Measurements from ENCODE around the gene ABLIM1.

ABLIM1 gene

DNA sequence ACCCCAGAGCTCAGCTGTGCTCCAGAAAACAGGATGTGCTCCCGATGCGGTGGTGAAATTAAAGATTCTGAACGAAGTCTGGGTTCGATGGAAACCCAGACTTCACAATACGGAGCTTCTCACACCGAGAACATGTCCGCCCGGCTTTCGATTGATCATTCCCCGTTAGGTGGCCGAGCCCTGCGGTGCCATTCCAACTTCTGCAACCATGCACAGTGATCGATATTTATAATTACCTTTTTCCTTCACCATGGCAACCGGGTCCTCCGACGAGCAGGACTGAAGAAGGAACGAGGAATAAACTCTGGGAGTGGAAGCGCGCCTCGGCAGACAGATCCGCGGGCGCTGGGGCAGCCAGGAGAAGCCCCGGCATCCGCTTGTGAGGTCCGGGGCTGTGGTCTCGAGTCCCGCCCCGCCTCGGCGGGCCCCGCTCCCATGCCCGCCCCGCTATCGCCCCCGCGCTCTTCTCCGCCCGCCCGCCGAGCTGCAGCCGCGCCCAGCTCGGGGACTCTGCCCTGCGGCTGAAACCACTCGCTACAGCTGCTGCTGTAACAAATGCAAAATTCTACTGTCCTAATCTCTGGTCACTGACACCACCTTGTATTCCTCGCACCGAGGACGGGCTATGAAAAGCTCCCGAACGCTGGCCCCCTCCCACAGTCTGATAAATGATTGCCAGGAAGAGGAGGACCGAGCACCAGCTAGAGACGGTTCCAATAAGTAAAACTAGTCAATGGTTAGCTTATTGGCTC, 26.2 kb downstream of the ABLIM1 start:
- H2BK15ac ChIP-seq (ENCODE audit: low read depth, poor library complexity, severe bottlenecking): peak overlapping the region; percentile 32
- H3K14ac ChIP-seq (ENCODE audit: low read length in 2 of 2): no peak overlapping the region
- H3K4me1 ChIP-seq (ENCODE audit: control insufficient read depth, insufficient read depth, low read depth, low read length): peaks cover 17% of the 10 kb centered on the region
- peak overlapping the region; percentile 46 for H2BK5ac ChIP-seq (ENCODE audit: low read depth, low read length, poor library complexity, severe bottlenecking)
- H3K4me3 ChIP-seq (ENCODE audit: insufficient read depth in 1 of 2, low read depth in 1 of 2, low read length in 2 of 2): peak overlapping the region; percentile 70 to 78
- H2BK12ac ChIP-seq (ENCODE audit: low read length in 2 of 2): peak overlapping the region; percentile 18 to 83
- peaks cover 17% of the 10 kb centered on the region for H3K79me1 ChIP-seq (replicated peaks; ENCODE audit: low read length, poor library complexity, severe bottlenecking)
- no peak overlapping the region for H2AK5ac ChIP-seq (ENCODE audit: low read length, severe bottlenecking)
- peak overlapping the region; percentile 50 to 52 for H3K18ac ChIP-seq (ENCODE audit: low read depth in 1 of 2, low read length in 2 of 2)
- peak overlapping the region; percentile 72 for H3K4me2 ChIP-seq (ENCODE audit: low read length, poor library complexity, severe bottlenecking)
- H4K91ac ChIP-seq (ENCODE audit: low read length): no peak overlapping the region
- peak overlapping the region in 1 of 2 experiments; percentile 56 for H3K23ac ChIP-seq (ENCODE audit: low read length in 2 of 2)
- H3K36me3 ChIP-seq (ENCODE audit: control insufficient read depth in 1 of 2, insufficient read depth in 2 of 2, low read depth in 1 of 2, low read length in 2 of 2): no peaks in the 10 kb centered on the region
- H3K4ac ChIP-seq (ENCODE audit: low read depth in 1 of 2, low read length in 2 of 2): peak overlapping the region in 1 of 2 experiments; percentile 67
- peak overlapping the region; percentile 29 for H2BK120ac ChIP-seq (ENCODE audit: low read depth, low read length)
- H3K27me3 ChIP-seq (ENCODE audit: control insufficient read depth in 1 of 2, insufficient read depth in 1 of 2, low read length in 2 of 2): peaks cover 0 to 24% of the 10 kb centered on the region in 2 experiments
- no peaks in the 10 kb centered on the region for H3K9me3 ChIP-seq (ENCODE audit: control insufficient read depth, low read length)
- peak overlapping the region; percentile 77 for H2AFZ ChIP-seq (ENCODE audit: low read depth, low read length)
- peak overlapping the region; percentile 83 for H3K9ac ChIP-seq (ENCODE audit: low read length)
- H4K8ac ChIP-seq (ENCODE audit: low read length): no peak overlapping the region
- DNase-seq: peak; percentile 46
- 3% methylated on average over 53 of the region's 53 CpGs for WGBS
- peak overlapping the region; percentile 65 for H3K27ac ChIP-seq (ENCODE audit: low read length, poor library complexity, severe bottlenecking)

DNA sequence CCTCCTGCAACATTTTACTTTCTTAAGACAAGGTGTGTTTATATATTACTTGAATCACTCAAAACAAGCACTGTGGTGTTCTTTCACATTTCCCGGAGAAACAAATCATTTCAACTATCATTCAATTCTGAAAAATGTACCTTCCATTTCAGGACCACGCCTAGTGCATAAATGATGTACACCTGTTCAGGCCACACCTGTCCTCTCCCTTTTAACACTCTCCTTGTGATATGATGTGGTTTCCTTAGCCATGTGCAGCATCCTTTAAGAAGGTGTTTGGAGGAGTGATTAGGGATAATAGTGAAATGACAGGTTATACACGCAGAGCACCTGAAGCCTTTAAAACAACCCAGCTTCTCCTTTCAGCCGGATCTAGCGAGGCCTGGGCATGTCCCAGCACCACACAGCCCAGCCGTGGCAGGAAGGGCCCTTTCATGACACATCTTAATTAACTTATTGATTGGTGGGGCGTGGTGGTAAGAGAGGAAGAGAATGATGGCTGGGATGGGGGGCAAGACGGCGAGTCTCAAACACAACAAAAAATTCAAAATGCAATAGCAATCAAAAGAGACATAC, 26.9 kb downstream of the ABLIM1 start:
- no peak overlapping the region for H2BK5ac ChIP-seq (ENCODE audit: low read depth, low read length, poor library complexity, severe bottlenecking)
- H2AFZ ChIP-seq (ENCODE audit: low read depth, low read length): no peak overlapping the region
- H3K4ac ChIP-seq (ENCODE audit: low read depth in 1 of 2, low read length in 2 of 2): no peak overlapping the region
- no peak overlapping the region for H2BK12ac ChIP-seq (ENCODE audit: low read length in 2 of 2)
- H4K8ac ChIP-seq (ENCODE audit: low read length): no peak overlapping the region
- peak overlapping the region; percentile 83 for H3K9ac ChIP-seq (ENCODE audit: low read length)
- peak overlapping the region; percentile 60 for H2AK5ac ChIP-seq (ENCODE audit: low read length, severe bottlenecking)
- H4K91ac ChIP-seq (ENCODE audit: low read length): no peak overlapping the region
- peak overlapping the region; percentile 72 for H3K4me2 ChIP-seq (ENCODE audit: low read length, poor library complexity, severe bottlenecking)
- H3K4me3 ChIP-seq (ENCODE audit: insufficient read depth in 1 of 2, low read depth in 1 of 2, low read length in 2 of 2): peak overlapping the region; percentile 70 to 78
- H3K18ac ChIP-seq (ENCODE audit: low read depth in 1 of 2, low read length in 2 of 2): peak overlapping the region in 1 of 2 experiments; percentile 64
- H2BK120ac ChIP-seq (ENCODE audit: low read depth, low read length): no peak overlapping the region
- peaks cover 20% of the 10 kb centered on the region for H3K79me1 ChIP-seq (replicated peaks; ENCODE audit: low read length, poor library complexity, severe bottlenecking)
- H3K14ac ChIP-seq (ENCODE audit: low read length in 2 of 2): no peak overlapping the region
- peaks cover 21% of the 10 kb centered on the region for H3K4me1 ChIP-seq (ENCODE audit: control insufficient read depth, insufficient read depth, low read depth, low read length)
- 71% methylated on average over 5 of the region's 9 CpGs for WGBS
- H3K23ac ChIP-seq (ENCODE audit: low read length in 2 of 2): peak overlapping the region in 1 of 2 experiments; percentile 56
- DNase-seq: no peak
- no peaks in the 10 kb centered on the region for H3K36me3 ChIP-seq (ENCODE audit: control insufficient read depth in 1 of 2, insufficient read depth in 2 of 2, low read depth in 1 of 2, low read length in 2 of 2)
- no peak overlapping the region for H3K27ac ChIP-seq (ENCODE audit: low read length, poor library complexity, severe bottlenecking)
- H3K9me3 ChIP-seq (ENCODE audit: control insufficient read depth, low read length): no peaks in the 10 kb centered on the region
- H3K27me3 ChIP-seq (ENCODE audit: control insufficient read depth in 1 of 2, insufficient read depth in 1 of 2, low read length in 2 of 2): peaks cover 0 to 24% of the 10 kb centered on the region in 2 experiments
- H2BK15ac ChIP-seq (ENCODE audit: low read depth, poor library complexity, severe bottlenecking): no peak overlapping the region

DNA sequence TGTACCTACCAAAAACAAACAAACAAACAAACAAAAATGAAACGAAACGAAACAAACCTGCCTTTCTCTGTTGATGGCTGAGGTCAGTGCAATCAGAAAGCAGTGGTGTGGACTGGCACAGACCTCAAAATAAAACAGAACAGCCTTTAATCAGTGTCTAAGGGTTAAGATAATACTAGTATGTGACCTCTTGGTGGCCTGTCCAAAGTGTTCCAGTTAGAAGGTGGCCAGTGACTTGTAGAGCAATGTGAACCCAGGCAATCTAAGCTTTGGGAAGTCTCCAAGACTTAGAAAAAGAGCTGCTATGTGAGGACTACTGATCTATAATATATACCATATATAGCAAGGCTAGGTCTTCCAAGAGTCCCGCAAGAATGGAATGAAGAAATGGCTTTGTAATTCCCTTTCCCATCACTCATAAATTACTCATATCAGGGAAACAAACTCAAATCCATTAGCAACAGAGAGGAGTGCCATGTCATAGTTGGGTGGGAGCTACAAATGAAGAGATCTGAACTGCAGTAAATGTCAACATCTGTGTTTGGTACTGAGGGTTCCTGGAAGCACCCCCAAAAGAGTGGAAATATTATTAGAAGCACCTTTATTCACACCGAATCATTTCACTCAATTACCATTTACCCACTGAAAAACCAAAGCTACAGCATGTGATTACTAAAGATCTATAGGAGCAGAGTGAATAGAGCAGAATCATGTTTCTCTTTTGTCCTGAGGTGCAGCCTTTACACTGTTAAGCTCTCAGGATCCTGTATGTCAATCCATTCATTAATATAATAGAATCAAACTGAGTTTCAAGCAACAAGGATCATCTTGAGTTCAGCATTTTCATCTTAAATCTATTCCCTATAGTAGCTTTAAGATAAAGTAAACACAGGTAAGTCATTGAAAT, 28.0 kb downstream of the ABLIM1 start:
- no peaks in the 10 kb centered on the region for H3K9me3 ChIP-seq (ENCODE audit: control insufficient read depth, low read length)
- no peak overlapping the region for H3K4ac ChIP-seq (ENCODE audit: low read depth in 1 of 2, low read length in 2 of 2)
- no peak for DNase-seq
- H3K79me1 ChIP-seq (replicated peaks; ENCODE audit: low read length, poor library complexity, severe bottlenecking): peaks cover 23% of the 10 kb centered on the region
- H2AK5ac ChIP-seq (ENCODE audit: low read length, severe bottlenecking): no peak overlapping the region
- no peak overlapping the region for H3K14ac ChIP-seq (ENCODE audit: low read length in 2 of 2)
- H2BK15ac ChIP-seq (ENCODE audit: low read depth, poor library complexity, severe bottlenecking): no peak overlapping the region
- H3K4me2 ChIP-seq (ENCODE audit: low read length, poor library complexity, severe bottlenecking): no peak overlapping the region
- H2BK120ac ChIP-seq (ENCODE audit: low read depth, low read length): no peak overlapping the region
- H3K27ac ChIP-seq (ENCODE audit: low read length, poor library complexity, severe bottlenecking): no peak overlapping the region
- H3K4me3 ChIP-seq (ENCODE audit: insufficient read depth in 1 of 2, low read depth in 1 of 2, low read length in 2 of 2): no peak overlapping the region
- H2BK12ac ChIP-seq (ENCODE audit: low read length in 2 of 2): no peak overlapping the region
- 75% methylated on average over 2 of the region's 4 CpGs for WGBS
- no peak overlapping the region for H2AFZ ChIP-seq (ENCODE audit: low read depth, low read length)
- H3K36me3 ChIP-seq (ENCODE audit: control insufficient read depth in 1 of 2, insufficient read depth in 2 of 2, low read depth in 1 of 2, low read length in 2 of 2): no peaks in the 10 kb centered on the region
- H4K8ac ChIP-seq (ENCODE audit: low read length): no peak overlapping the region
- no peak overlapping the region for H3K18ac ChIP-seq (ENCODE audit: low read depth in 1 of 2, low read length in 2 of 2)
- peaks cover 17% of the 10 kb centered on the region for H3K4me1 ChIP-seq (ENCODE audit: control insufficient read depth, insufficient read depth, low read depth, low read length)
- no peak overlapping the region for H3K9ac ChIP-seq (ENCODE audit: low read length)
- no peak overlapping the region for H3K23ac ChIP-seq (ENCODE audit: low read length in 2 of 2)
- peaks cover 0 to 24% of the 10 kb centered on the region in 2 experiments for H3K27me3 ChIP-seq (ENCODE audit: control insufficient read depth in 1 of 2, insufficient read depth in 1 of 2, low read length in 2 of 2)
- no peak overlapping the region for H4K91ac ChIP-seq (ENCODE audit: low read length)
- no peak overlapping the region for H2BK5ac ChIP-seq (ENCODE audit: low read depth, low read length, poor library complexity, severe bottlenecking)

All from mesenchymal stem cell (in vitro differentiated cells and primary cell).